Esophagus muscularis mucosa (tissue), 4 donors: ENCODE measurements around the gene CALD1. TPM values are rescaled to one million over a fixed set of nuclear protein-coding genes. Genes with fewer than 3 reads are reported as not detected.

Experiments
- DNase-seq: peaks from one replicate; pipeline ENCODE4 v3.0.0-alpha.2; 2017; ENCODE audit errors: extremely low spot score
- H3K27ac ChIP-seq, 4 donors: fragments of 200-600 bp; sonication (generic); replicated peaks in 1 of 4; 1 replicate in 3 of 4; 2 replicates in 1 of 4; pipeline ENCODE4 v1.5.1; 2016 to 2019; ENCODE audit warnings: mild to moderate bottlenecking in 1 of 4
- H3K27me3 ChIP-seq, 4 donors: fragments of 200-600 bp; sonication (generic); one replicate each; pipeline versions ENCODE4 v1.5.1 to v1.6.0; 2016 to 2019
- H3K36me3 ChIP-seq, 4 donors: fragments of 200-600 bp; sonication (generic); one replicate each; pipeline ENCODE4 v1.5.1; 2016 to 2019
- H3K4me1 ChIP-seq, 4 donors: fragments of 200-600 bp; sonication (generic); one replicate each; pipeline ENCODE4 v1.5.1; 2016 to 2019
- H3K4me3 ChIP-seq, 4 donors: fragments of 200-600 bp; sonication (generic); 1 replicate in 2 of 4; 2 replicates in 2 of 4; pipeline ENCODE4 v1.5.1; 2016 to 2019; ENCODE audit warnings: mild to moderate bottlenecking in 4 of 4, moderate library complexity in 1 of 4
- H3K9me3 ChIP-seq, 4 donors: fragments of 200-600 bp; sonication (generic); 1 replicate in 3 of 4; 2 replicates in 1 of 4; pipeline ENCODE4 v1.5.1; 2016 to 2019
- EP300 ChIP-seq: sonication (generic); formaldehyde crosslinking; IDR thresholded peaks from one replicate; pipeline ENCODE4 v1.6.1; 2017; ENCODE audit warnings: antibody characterized with exemption
- POLR2A ChIP-seq: fragments of 450-650 bp; IDR thresholded peaks from one replicate; pipeline ENCODE4 v1.6.1; 2017; ENCODE audit warnings: antibody characterized with exemption, moderate library complexity, mild to moderate bottlenecking, low read depth
- POLR2AphosphoS5 ChIP-seq, 2 donors: sonication (generic); formaldehyde crosslinking; IDR thresholded peaks; one replicate each; pipeline ENCODE4 v1.6.1; 2017; ENCODE audit warnings: antibody characterized with exemption in 2 of 2
- WGBS: methylation state at CpG from one replicate; pipeline ENCODE4 v1.1.5; 2018; 5-methylcytosine and 5-hydroxymethylcytosine counted together
- intact Hi-C: fragments of 100-400 bp; cut with DNase I; formaldehyde crosslinking; loops from one replicate; pipeline ENCODE4 v1.15.1; 2023
- total RNA-seq, 4 donors: library from RNA; depleted of rRNA; stranded (reverse); fragments of >200 nt; gene quantifications; one replicate each; pipeline versions ENCODE4 v1.1.0 to v1.2.1, GENCODE V29; 2016
- TF ChIP-seq, protein P1 (sequence below), 3 experiments: fragments of 200-600 bp in 2 of 3; fragments of 450-650 bp in 1 of 3; sonication (generic) in 2 of 3; IDR thresholded peaks; one replicate each; pipeline ENCODE4 v1.5.1; 2017 to 2019; ENCODE audit warnings: antibody characterized with exemption in 3 of 3, mild to moderate bottlenecking in 2 of 3, moderate library complexity in 1 of 3

The CALD1 gene
- total RNA-seq, 4 donors from 2014 or later: 2,057 to 3,140 (median 2,687) TPM

DNA sequence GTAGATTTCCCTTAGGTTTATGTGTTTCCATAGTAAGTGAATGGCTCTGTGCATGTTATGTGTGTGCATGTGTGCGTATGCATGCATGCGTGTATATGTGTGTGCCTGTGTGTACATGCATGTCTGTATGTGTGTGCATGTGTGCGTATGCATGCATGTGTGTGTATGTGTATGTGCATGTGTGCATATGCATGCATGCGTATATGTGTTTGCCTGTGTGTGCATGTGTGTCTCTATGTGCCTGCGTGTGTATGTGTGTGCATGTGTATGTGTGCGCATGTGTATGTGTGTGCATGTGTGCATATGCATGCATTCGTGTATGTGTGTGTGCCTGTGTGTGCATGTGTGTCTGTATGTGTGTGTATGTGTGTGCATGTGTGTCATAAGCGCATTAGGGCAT is 108.1 kb downstream of the CALD1 start:
- 98% methylated on average over 7 of the region's 8 CpGs for WGBS
- peaks cover 0 to 13% (median 5%) of the 10 kb centered on the region in 4 donors for H3K36me3 ChIP-seq
- DNase-seq: no peak
- intact Hi-C loops: no loop called here
- H3K4me1 ChIP-seq: peaks cover 55 to 98% (median 90%) of the 10 kb centered on the region in 4 donors
- H3K4me3 ChIP-seq: no peak overlapping the region
- H3K27ac ChIP-seq: peak overlapping the region in 3 of 4 donors; percentile 78 to 87 (median 84)
- no peaks in the 10 kb centered on the region for H3K27me3 ChIP-seq
- H3K9me3 ChIP-seq: no peaks in the 10 kb centered on the region
- no peak for TF ChIP-seq POLR2A
- peak; percentile 18 to 70 for TF ChIP-seq POLR2AphosphoS5 (IDR thresholded peaks at IDR 0.05)

DNA sequence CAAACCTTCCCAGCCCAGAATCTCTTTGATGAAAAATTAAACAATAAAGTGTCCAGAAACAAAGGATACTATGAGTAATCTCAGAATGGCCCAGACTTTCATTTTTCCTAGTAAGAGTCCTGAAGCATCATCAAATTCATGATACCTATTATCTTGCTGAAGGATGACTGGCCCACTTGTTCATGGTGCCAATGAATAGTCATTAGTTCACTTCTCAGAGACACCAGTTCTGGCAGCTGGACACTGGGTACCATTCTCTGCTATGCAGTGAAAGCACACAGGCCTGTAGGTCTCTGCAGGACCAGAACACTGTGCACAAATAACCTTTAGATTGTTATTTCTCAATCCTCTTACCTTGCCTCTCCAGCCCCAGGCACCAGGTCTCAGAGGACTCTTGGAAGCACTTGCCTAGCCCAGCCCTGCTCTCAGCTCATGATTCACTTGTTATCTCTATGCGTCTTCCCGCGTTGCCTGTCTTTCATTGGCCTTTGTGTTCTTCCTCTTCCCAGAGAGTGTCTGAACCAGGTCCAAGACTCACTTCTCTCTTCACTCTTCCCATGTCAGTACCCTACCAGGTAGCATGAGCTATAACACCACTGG is 108.8 kb downstream of the CALD1 start:
- Histone ChIP-seq H3K36me3 (peaks cover 0 to 13% (median 5%) of the 10 kb centered on the region in 4 donors), H3K4me1 (peaks cover 62 to 98% (median 96%) of the 10 kb centered on the region in 4 donors), H3K9me3 (no peaks in the 10 kb centered on the region), H3K4me3 (no peak overlapping the region), H3K27me3 (no peaks in the 10 kb centered on the region), H3K27ac (peak overlapping the region; percentile 78 to 87 (median 83))
- no peak for TF ChIP-seq POLR2A
- TF ChIP-seq, protein P1, sequence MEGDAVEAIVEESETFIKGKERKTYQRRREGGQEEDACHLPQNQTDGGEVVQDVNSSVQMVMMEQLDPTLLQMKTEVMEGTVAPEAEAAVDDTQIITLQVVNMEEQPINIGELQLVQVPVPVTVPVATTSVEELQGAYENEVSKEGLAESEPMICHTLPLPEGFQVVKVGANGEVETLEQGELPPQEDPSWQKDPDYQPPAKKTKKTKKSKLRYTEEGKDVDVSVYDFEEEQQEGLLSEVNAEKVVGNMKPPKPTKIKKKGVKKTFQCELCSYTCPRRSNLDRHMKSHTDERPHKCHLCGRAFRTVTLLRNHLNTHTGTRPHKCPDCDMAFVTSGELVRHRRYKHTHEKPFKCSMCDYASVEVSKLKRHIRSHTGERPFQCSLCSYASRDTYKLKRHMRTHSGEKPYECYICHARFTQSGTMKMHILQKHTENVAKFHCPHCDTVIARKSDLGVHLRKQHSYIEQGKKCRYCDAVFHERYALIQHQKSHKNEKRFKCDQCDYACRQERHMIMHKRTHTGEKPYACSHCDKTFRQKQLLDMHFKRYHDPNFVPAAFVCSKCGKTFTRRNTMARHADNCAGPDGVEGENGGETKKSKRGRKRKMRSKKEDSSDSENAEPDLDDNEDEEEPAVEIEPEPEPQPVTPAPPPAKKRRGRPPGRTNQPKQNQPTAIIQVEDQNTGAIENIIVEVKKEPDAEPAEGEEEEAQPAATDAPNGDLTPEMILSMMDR (IDR thresholded peaks at IDR 0.05): no peak
- TF ChIP-seq EP300: no peak
- TF ChIP-seq POLR2AphosphoS5 (IDR thresholded peaks at IDR 0.05): no peak
- DNase-seq: peak; percentile 57
- intact Hi-C loops: no loop called here
- WGBS: 49% methylated on average over 3 of the region's 3 CpGs

DNA sequence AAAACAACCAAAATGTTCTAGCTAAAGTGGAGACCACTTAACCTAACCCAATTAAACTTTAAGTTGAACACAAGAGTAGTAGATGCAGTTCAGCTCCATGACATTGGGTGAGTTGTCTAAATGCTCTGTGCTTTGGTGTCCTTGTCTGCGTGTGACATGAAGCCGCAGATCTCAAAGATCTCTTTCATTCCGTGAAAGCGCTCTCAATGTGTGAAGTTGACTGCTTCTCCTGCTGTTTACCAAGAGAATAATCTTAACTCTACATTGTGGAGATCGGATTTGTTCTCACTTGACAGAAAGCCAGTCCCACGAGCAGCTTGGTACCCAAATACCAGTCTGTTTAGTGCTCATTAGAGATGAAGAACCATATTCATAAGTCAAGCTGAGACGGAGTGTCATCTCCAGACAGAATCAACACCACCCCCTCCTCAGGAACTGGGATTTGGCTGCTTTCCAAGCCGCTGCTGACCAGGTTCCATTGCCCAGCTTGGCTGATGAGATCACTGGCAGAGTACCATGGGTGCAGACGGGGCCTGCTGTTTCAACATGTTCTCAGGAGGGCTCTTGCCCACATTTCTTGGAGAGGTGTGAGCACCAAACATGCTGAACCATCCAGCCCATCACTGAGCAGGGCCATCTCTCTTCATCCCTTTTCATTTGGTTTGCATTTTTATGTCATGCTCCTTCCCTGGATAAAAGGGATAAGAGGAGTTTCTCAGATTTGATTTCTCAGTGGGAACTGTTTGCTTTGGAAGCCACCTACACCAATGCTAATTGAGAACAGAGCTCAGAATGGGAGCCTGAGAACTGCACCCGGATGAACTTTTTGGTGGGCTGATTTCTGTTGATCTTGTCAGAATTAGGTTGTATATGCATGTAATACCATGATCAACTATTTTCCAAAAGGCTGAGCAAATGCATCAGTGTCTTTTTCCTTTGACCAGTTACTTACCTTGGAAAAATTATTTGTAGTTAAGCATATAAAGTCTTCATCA is 111.1 kb downstream of the CALD1 start:
- Histone ChIP-seq H3K9me3 (peaks cover 0 to 2% (median under 1%) of the 10 kb centered on the region in 4 donors), H3K27ac (peak overlapping the region; percentile 78 to 87 (median 83)), H3K4me3 (peak overlapping the region; percentile 48 to 60 (median 52)), H3K4me1 (peaks cover 65 to 89% (median 85%) of the 10 kb centered on the region in 4 donors), H3K36me3 (peaks cover 0 to 13% (median 6%) of the 10 kb centered on the region in 4 donors), H3K27me3 (no peaks in the 10 kb centered on the region)
- peak; percentile 25 to 63 for TF ChIP-seq POLR2AphosphoS5 (IDR thresholded peaks at IDR 0.05)
- TF ChIP-seq EP300: no peak
- WGBS: 69% methylated on average over 10 of the region's 10 CpGs
- DNase-seq: peak; percentile 86
- intact Hi-C loops: no loop called here

DNA sequence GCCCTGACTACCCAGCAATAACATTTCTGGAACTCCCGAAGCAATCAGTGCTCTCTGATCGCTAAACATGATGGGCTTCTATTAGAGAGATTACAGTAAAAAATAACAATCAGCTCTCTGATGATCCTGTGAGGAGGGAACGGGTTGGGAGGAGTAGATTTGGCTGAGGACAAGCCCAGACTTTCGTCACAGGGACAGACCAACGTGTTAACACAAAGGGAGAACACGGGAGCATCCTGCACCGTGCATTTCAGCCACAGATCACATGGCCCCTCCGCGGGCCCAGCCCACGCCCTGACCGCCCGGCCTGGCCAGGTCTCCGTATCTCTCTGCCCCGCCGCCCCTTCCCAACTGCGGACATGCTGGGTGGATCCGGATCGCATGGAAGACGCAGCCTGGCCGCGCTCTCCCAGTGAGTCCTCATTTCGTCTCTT is 111.8 kb downstream of the CALD1 start:
- Histone ChIP-seq H3K4me1 (peaks cover 57 to 82% (median 78%) of the 10 kb centered on the region in 4 donors), H3K4me3 (peak overlapping the region; percentile 48 to 60 (median 52)), H3K27me3 (no peaks in the 10 kb centered on the region), H3K27ac (peak overlapping the region; percentile 78 to 87 (median 83)), H3K9me3 (peaks cover 0 to 9% (median 7%) of the 10 kb centered on the region in 4 donors), H3K36me3 (peaks cover 0 to 17% (median 6%) of the 10 kb centered on the region in 4 donors)
- TF ChIP-seq, protein P1 (IDR thresholded peaks at IDR 0.05): no peak
- peak; percentile 80 to 87 for TF ChIP-seq POLR2AphosphoS5 (IDR thresholded peaks at IDR 0.05)
- no peak for TF ChIP-seq EP300
- no peak for TF ChIP-seq POLR2A
- intact Hi-C loops: no loop called here
- 11% methylated on average over 22 of the region's 22 CpGs for WGBS
- DNase-seq: no peak

DNA sequence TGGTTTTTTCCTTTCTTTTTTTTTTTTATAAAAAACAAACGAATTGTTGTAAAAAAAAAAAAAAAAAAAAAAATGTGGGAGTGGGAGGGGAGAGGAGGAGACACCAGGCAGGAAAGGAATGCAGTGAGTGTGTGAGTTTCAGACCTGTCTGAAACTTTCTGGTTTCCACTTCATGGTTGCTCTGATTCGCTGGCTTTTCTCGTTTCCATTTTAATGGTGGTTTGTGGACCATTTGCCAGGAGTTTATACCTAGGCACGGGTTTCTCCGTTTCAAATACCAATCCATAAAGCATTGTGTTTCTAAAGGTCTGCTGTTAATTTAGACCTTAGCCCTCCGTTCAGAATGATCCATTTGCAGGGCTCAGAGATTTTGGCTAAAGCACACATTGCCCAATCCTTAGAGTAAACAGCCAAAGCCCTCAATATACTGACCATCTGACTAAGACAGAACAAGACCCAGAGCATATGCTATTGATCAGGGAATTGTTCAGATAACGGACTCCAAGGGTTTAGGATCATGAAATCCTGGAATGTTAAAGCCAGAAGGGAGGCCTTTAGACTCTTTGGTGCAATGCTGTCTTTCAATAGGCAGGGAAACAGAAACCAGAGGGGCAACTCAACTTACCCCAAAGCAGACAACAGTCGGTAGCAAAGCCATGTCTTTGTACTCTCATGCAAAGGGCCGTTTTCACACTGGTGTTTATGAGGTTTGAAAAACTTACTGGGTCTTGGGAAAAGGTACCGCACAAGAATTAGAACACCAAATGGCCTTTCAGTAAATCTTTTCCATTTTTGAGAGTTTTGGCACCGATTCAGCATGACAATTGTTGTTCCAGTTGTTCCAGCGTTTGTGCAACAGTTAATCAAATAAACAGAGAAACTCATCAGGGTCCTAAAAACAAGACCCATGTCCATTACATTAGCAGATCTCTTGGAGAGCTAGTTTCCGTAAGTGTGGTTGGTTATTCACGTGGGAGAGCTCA is 112.6 kb downstream of the CALD1 start:
- Histone ChIP-seq H3K27me3 (no peaks in the 10 kb centered on the region), H3K36me3 (peaks cover 0 to 17% (median 6%) of the 10 kb centered on the region in 4 donors), H3K9me3 (peaks cover 0 to 12% (median 9%) of the 10 kb centered on the region in 4 donors), H3K4me1 (peaks cover 50 to 75% (median 70%) of the 10 kb centered on the region in 4 donors), H3K27ac (peak overlapping the region; percentile 78 to 87 (median 83)), H3K4me3 (peak overlapping the region; percentile 48 to 60 (median 52))
- no peak for DNase-seq
- WGBS: 38% methylated on average over 14 of the region's 14 CpGs
- TF ChIP-seq POLR2A (no peak), EP300 (no peak), POLR2AphosphoS5 (IDR thresholded peaks at IDR 0.05) (no peak)
- TF ChIP-seq, protein P1 (IDR thresholded peaks at IDR 0.05): no peak
- intact Hi-C loops: no loop called here
